Measurements from ENCODE around the gene TBC1D24. TPM values are rescaled to one million over a fixed set of nuclear protein-coding genes. Genes with fewer than 3 reads are reported as not detected.

The TBC1D24 gene
- total RNA-seq, 1 donor from 2014 or later: 43.7 TPM

- Histone ChIP-seq H3K4me1 (peaks cover 36% of the 10 kb centered on the region), H3K4me3 (no peak overlapping the region), H3K9me3 (no peaks in the 10 kb centered on the region), H3K36me3 (no peaks in the 10 kb centered on the region), H3K27ac (no peak overlapping the region), H3K27me3 (no peaks in the 10 kb centered on the region)
- intact Hi-C loops (cut with DNase I): no loop called here
- ATAC-seq (no peak), DNase-seq (no peak)
- TF ChIP-seq, protein P1, sequence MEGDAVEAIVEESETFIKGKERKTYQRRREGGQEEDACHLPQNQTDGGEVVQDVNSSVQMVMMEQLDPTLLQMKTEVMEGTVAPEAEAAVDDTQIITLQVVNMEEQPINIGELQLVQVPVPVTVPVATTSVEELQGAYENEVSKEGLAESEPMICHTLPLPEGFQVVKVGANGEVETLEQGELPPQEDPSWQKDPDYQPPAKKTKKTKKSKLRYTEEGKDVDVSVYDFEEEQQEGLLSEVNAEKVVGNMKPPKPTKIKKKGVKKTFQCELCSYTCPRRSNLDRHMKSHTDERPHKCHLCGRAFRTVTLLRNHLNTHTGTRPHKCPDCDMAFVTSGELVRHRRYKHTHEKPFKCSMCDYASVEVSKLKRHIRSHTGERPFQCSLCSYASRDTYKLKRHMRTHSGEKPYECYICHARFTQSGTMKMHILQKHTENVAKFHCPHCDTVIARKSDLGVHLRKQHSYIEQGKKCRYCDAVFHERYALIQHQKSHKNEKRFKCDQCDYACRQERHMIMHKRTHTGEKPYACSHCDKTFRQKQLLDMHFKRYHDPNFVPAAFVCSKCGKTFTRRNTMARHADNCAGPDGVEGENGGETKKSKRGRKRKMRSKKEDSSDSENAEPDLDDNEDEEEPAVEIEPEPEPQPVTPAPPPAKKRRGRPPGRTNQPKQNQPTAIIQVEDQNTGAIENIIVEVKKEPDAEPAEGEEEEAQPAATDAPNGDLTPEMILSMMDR (IDR thresholded peaks at IDR 0.05): no peak
Measured at GRCh38 chr16:2511996-2512734, 37.2 kb downstream of the TBC1D24 start.

- Histone ChIP-seq H3K4me1 (peaks cover 42% of the 10 kb centered on the region), H3K27me3 (no peaks in the 10 kb centered on the region), H3K36me3 (no peaks in the 10 kb centered on the region), H3K27ac (peak overlapping the region; percentile 97), H3K9me3 (no peaks in the 10 kb centered on the region), H3K4me3 (peak overlapping the region; percentile 88)
- ATAC-seq (no peak), DNase-seq (peak; percentile 69)
- intact Hi-C loops (cut with DNase I): no loop called here
- TF ChIP-seq, protein P1 (IDR thresholded peaks at IDR 0.05): no peak
Measured at GRCh38 chr16:2512735-2513404, 37.9 kb downstream of the TBC1D24 start.

- Histone ChIP-seq H3K4me3 (peak within 1 kb of the TSS; percentile 88), H3K27ac (peak within 1 kb of the TSS; percentile 97), H3K4me1 (peaks cover 50% of the 10 kb centered on the region), H3K9me3 (no peaks in the 10 kb centered on the region), H3K27me3 (no peaks in the 10 kb centered on the region), H3K36me3 (no peaks in the 10 kb centered on the region)
- TF ChIP-seq, protein P1 (IDR thresholded peaks at IDR 0.05): no peak
- peak; percentile 97 for DNase-seq
- intact Hi-C loops (cut with DNase I): no loop called here
- ATAC-seq: peak; percentile 88
Measured at GRCh38 chr16:2513405-2514332, 38.7 kb downstream of the TBC1D24 start, which contains the start of gene ATP6V0C. ATP6V0C (plus strand) TSS chr16:2513952; CDS start chr16:2514104, 152 bp downstream.

DNA sequence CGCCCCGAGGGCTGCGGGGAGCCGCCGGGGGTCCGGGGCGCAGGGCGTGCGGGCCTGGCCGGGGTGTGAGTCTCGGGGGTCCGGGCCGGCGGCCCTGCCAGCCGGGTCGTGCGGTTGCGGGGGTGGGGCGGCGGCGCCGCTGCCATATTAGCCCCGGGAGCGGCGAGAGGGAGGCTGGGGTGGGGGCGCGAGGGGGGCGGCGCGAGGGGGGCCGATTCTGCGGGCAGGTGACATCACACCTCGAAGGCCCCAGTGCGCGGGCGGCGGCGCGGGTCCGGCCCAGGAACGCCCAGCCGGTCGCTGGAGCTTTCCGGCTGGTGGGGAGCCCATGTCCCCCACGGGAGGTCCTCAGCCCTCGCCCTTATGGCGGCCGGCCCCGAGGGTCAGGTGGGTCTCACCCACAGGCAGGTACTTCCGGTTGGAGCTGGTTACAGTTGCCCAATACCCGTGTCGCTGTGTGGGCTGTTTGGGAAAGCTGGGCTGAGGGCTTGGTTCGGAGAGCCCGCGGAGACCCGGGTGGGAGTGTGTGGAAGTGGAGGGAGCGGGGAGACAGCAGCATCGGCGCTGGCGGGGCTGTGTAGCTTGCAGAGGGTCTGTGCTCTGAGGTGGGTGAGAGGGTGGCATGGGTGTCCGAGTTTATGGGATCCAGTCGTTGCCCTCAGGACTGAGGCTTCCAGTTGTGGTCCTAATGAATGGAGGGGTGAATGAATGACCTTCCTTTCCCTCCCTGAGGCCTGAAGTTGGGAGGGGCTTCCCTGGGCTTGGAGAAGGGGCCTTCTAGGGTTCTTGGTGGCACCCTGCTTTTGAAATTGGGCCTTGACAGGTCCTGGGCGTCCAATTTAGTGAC, 39.6 kb downstream of the TBC1D24 start:
- H3K27me3 ChIP-seq: no peaks in the 10 kb centered on the region
- TF ChIP-seq, protein P1 (IDR thresholded peaks at IDR 0.05): no peak
- no peaks in the 10 kb centered on the region for H3K9me3 ChIP-seq
- peaks cover 7% of the 10 kb centered on the region for H3K36me3 ChIP-seq
- peak overlapping the region; percentile 97 for H3K27ac ChIP-seq
- H3K4me3 ChIP-seq: peak overlapping the region; percentile 88
- peak; percentile 85 for DNase-seq
- peaks cover 59% of the 10 kb centered on the region for H3K4me1 ChIP-seq
- ATAC-seq: peak; percentile 16
- intact Hi-C loops (cut with DNase I): no loop called here

Data from upper lobe of right lung (tissue), 1 donor.